HCT116 (cell line): ENCODE results near the gene FSTL4. TPM values are rescaled to one million over a fixed set of nuclear protein-coding genes. Genes with fewer than 3 reads are reported as not detected.

Experiments
- ATAC-seq: fragments of 200-7000 bp; cut with Tn5 transposase; 2 replicates; pipeline ENCODE4 v1.9.1; 2020; ENCODE audit warnings: mild to moderate bottlenecking, moderate library complexity
- BruUV-seq: library from RNA; stranded (reverse); fragments of 400-500 nt; replicated peaks from 2 replicates; lab custom pipeline; 2021; lab: Mats Ljungman, UMichigan
- CTCF ChIA-PET: fragments of 300-600 bp; sonication (Branson Sonifier 250); formaldehyde crosslinking; loops from one replicate; lab custom pipeline; 2021; ENCODE audit warnings: antibody characterized with exemption; lab: Charles Lee
- POLR2A ChIA-PET: fragments of 300-600, 350-600 bp; sonication (Branson Sonifier 250); formaldehyde crosslinking; loops from one replicate; lab custom pipeline; 2021; ENCODE audit warnings: antibody characterized with exemption; lab: Charles Lee
- RAD21 ChIA-PET, 2 experiments: fragments of 300-600 bp; sonication (Branson Sonifier 250); formaldehyde crosslinking; loops; one replicate each; lab custom pipeline; 2023; ENCODE audit warnings: low total read pairs in 2 of 2; ENCODE audit not compliant: uncharacterized antibody in 2 of 2, unreplicated experiment in 2 of 2, low non-redundant PET in 1 of 2; lab: Charles Lee
- DNase-seq: peaks from one replicate; pipeline ENCODE4 v3.0.0-alpha.2; 2010; ENCODE audit warnings: low read depth, low spot score
- H2AFZ ChIP-seq: fragments of 200-600 bp; shearing (Covaris generic), sonication (generic); 2 replicates; pipeline ENCODE4 v1.6.1; 2017; ENCODE audit warnings: low read depth, mixed run types, mixed read lengths, antibody characterized with exemption, low read length; ENCODE audit not compliant: poor library complexity, severe bottlenecking
- H3K27ac ChIP-seq: 2 replicates; pipeline ENCODE4 v1.5.1; 2012; ENCODE audit warnings: low read depth, low read length
- H3K27me3 ChIP-seq: fragments of 200-600 bp; sonication (generic); 2 replicates; pipeline ENCODE4 v1.6.1; 2016; ENCODE audit warnings: mixed run types, low read length, mixed read lengths; ENCODE audit not compliant: insufficient read depth
- H3K36me3 ChIP-seq, 2 experiments: fragments of 200-500 bp in 1 of 2; fragments of 200-600 bp in 1 of 2; sonication (Bioruptor generic) in 1 of 2; sonication (generic) in 1 of 2; 2 replicates each; pipeline versions ENCODE4 v1.5.1 to v1.6.1; 2014 to 2016; ENCODE audit warnings: low read length in 2 of 2, inconsistent platforms in 1 of 2, mixed read lengths in 1 of 2, mixed run types in 1 of 2; ENCODE audit not compliant: insufficient read depth in 2 of 2, control insufficient read depth in 1 of 2
- H3K4me1 ChIP-seq, 2 experiments: fragments of 200-600 bp in 1 of 2; sonication (generic) in 1 of 2; 2 replicates each; pipeline versions ENCODE4 v1.5.1 to v1.6.1; 2012 to 2017; ENCODE audit warnings: low read length in 2 of 2, inconsistent platforms in 1 of 2, mild to moderate bottlenecking in 1 of 2, mixed read lengths in 1 of 2, mixed run types in 1 of 2, moderate library complexity in 1 of 2; ENCODE audit not compliant: insufficient read depth in 2 of 2, control insufficient read depth in 1 of 2
- H3K4me2 ChIP-seq: fragments of 200-600 bp; sonication (generic); 2 replicates; pipeline ENCODE4 v1.6.1; 2017; ENCODE audit warnings: mixed run types, low read length, mixed read lengths
- H3K4me3 ChIP-seq, 2 experiments: fragments of 200-600 bp in 1 of 2; sonication (generic) in 1 of 2; replicated peaks in 1 of 2; 2 replicates each; pipeline ENCODE4 v1.5.1; 2011 to 2016; ENCODE audit warnings: low read length in 2 of 2, control low read depth in 1 of 2, low read depth in 1 of 2, mild to moderate bottlenecking in 1 of 2, mixed read lengths in 1 of 2, mixed run types in 1 of 2
- H3K79me2 ChIP-seq: fragments of 200-600 bp; sonication (generic); 2 replicates; pipeline ENCODE4 v1.6.1; 2017; ENCODE audit warnings: mild to moderate bottlenecking, mixed run types, low read length, moderate library complexity, mixed read lengths; ENCODE audit not compliant: insufficient read depth
- H3K9ac ChIP-seq: fragments of 200-600 bp; sonication (generic); 2 replicates; pipeline ENCODE4 v1.6.1; 2016; ENCODE audit warnings: low read length, mixed read lengths
- H3K9me2 ChIP-seq: fragments of 200-600 bp; sonication (generic), shearing (Covaris generic); 2 replicates; pipeline ENCODE4 v1.6.1; 2017; ENCODE audit warnings: mixed run types, mild to moderate bottlenecking, moderate library complexity; ENCODE audit not compliant: insufficient read depth
- H3K9me3 ChIP-seq, 2 experiments: fragments of 200-500 bp in 1 of 2; fragments of 200-600 bp in 1 of 2; sonication (Bioruptor generic) in 1 of 2; sonication (generic) in 1 of 2; 2 replicates each; pipeline ENCODE4 v1.6.1; 2014 to 2017; ENCODE audit warnings: low read length in 2 of 2, mixed read lengths in 2 of 2, inconsistent platforms in 1 of 2, low read depth in 1 of 2, mild to moderate bottlenecking in 1 of 2, mixed run types in 1 of 2, moderate library complexity in 1 of 2; ENCODE audit not compliant: control insufficient read depth in 1 of 2, insufficient read depth in 1 of 2
- H4K20me1 ChIP-seq: fragments of 200-600 bp; sonication (generic), shearing (Covaris generic); 2 replicates; pipeline ENCODE4 v1.6.1; 2017; ENCODE audit warnings: mixed run types, mild to moderate bottlenecking, moderate library complexity; ENCODE audit not compliant: insufficient read depth
- ATF3 ChIP-seq: IDR thresholded peaks from 2 replicates; pipeline ENCODE4 v1.6.1; 2012
- CBX3 ChIP-seq: IDR thresholded peaks from 2 replicates; pipeline ENCODE4 v1.6.1; 2012; ENCODE audit warnings: low read depth
- CEBPB ChIP-seq: IDR thresholded peaks from 2 replicates; pipeline ENCODE4 v1.6.1; 2012; ENCODE audit warnings: low read depth
- EGR1 ChIP-seq: IDR thresholded peaks from 2 replicates; pipeline ENCODE4 v1.6.1; 2012; ENCODE audit warnings: low read depth
- ELF1 ChIP-seq: IDR thresholded peaks from 2 replicates; pipeline ENCODE4 v1.6.1; 2012; ENCODE audit warnings: low read depth, borderline replicate concordance
- EZH2phosphoT487 ChIP-seq: fragments of 200-600 bp; IDR thresholded peaks from 2 replicates; pipeline ENCODE4 v1.6.1; 2018; ENCODE audit warnings: antibody characterized with exemption, borderline replicate concordance
- FOSL1 ChIP-seq: IDR thresholded peaks from 2 replicates; pipeline ENCODE4 v1.6.1; 2012; ENCODE audit warnings: low read depth
- MAX ChIP-seq: IDR thresholded peaks from 2 replicates; pipeline ENCODE4 v1.6.1; 2012
- POLR2A ChIP-seq: IDR thresholded peaks from 2 replicates; pipeline ENCODE4 v1.7.0; 2011; ENCODE audit warnings: borderline replicate concordance; ENCODE audit not compliant: insufficient read depth, insufficient read length; ENCODE audit errors: extremely low read depth
- POLR2AphosphoS5 ChIP-seq: IDR thresholded peaks from 2 replicates; pipeline ENCODE4 v1.6.1; 2011; ENCODE audit warnings: mild to moderate bottlenecking, low read depth, low read length, moderate library complexity
- RAD21 ChIP-seq: IDR thresholded peaks from 2 replicates; pipeline ENCODE4 v1.6.1; 2012; ENCODE audit warnings: low read depth, mild to moderate bottlenecking
- REST ChIP-seq: IDR thresholded peaks from 2 replicates; pipeline ENCODE4 v1.6.1; 2012; ENCODE audit warnings: low read depth
- SIN3A ChIP-seq: IDR thresholded peaks from 2 replicates; pipeline ENCODE4 v1.6.1; 2012; ENCODE audit warnings: low read depth
- SP1 ChIP-seq: IDR thresholded peaks from 2 replicates; pipeline ENCODE4 v1.6.1; 2012; ENCODE audit warnings: low read depth
- SRF ChIP-seq: IDR thresholded peaks from 2 replicates; pipeline ENCODE4 v1.6.1; 2012; ENCODE audit warnings: low read depth
- TCF7L2 ChIP-seq: IDR thresholded peaks from 2 replicates; pipeline ENCODE4 v1.7.0; 2011; ENCODE audit warnings: borderline replicate concordance, inconsistent platforms; ENCODE audit not compliant: insufficient read depth, insufficient read length; ENCODE audit errors: extremely low read depth
- YY1 ChIP-seq: IDR thresholded peaks from 2 replicates; pipeline ENCODE4 v1.6.1; 2011; ENCODE audit warnings: low read length, low read depth, moderate library complexity, mild to moderate bottlenecking; ENCODE audit not compliant: insufficient replicate concordance; ENCODE audit errors: extremely low read depth
- ZFX ChIP-seq: fragments of 450-650 bp; IDR thresholded peaks from 2 replicates; pipeline ENCODE4 v1.6.1; 2017
- ZNF274 ChIP-seq: fragments of 200-500 bp; sonication (Bioruptor generic); IDR thresholded peaks from 2 replicates; pipeline ENCODE4 v1.6.1; 2014; ENCODE audit warnings: mild to moderate bottlenecking, low read depth, low read length, inconsistent platforms
- intact Hi-C: fragments of 100-400 bp; cut with micrococcal nuclease; formaldehyde crosslinking; loops from 2 replicates; pipeline ENCODE4 v1.10.0; 2022
- total RNA-seq: library from RNA; stranded (reverse); gene quantifications from one replicate; pipeline ENCODE4 v1.2.1, GENCODE V29; 2021; ENCODE audit not compliant: unreplicated experiment

FSTL4 gene
- total RNA-seq, 1 experiment from 2014 or later, result 0.37 TPM

GRCh38 chr5:133276171-133276570 lies 336.2 kb downstream of the FSTL4 start (continued):
- TF ChIP-seq ATF3, result no peak
- no peak for TF ChIP-seq ZFX
- TF ChIP-seq TCF7L2, result no peak
- no peak for TF ChIP-seq RAD21
- TF ChIP-seq EZH2phosphoT487, result no peak
- no peak for TF ChIP-seq SRF

GRCh38 chr5:133275631-133276030 lies 336.7 kb downstream of the FSTL4 start:
- Histone ChIP-seq H3K9ac (no peak overlapping the region), H3K36me3 (no peaks in the 10 kb centered on the region), H3K4me1 (no peaks in the 10 kb centered on the region), H3K27ac (no peak overlapping the region), H3K9me2 (no peaks in the 10 kb centered on the region), H3K4me2 (no peak overlapping the region), H3K79me2 (no peaks in the 10 kb centered on the region), H2AFZ (no peak overlapping the region), H3K4me3 (no peak overlapping the region), H3K27me3 (no peaks in the 10 kb centered on the region), H4K20me1 (no peaks in the 10 kb centered on the region)
- ATAC-seq, result no peak
- no peak for DNase-seq
- intact Hi-C loops, result no loop called here
- no TSS peak for BruUV-seq
- RAD21 ChIA-PET, result no interaction called here
- no peak for TF ChIP-seq REST
- no peak for TF ChIP-seq EGR1
- no peak for TF ChIP-seq POLR2A
- no peak for TF ChIP-seq FOSL1
- TF ChIP-seq CEBPB, result no peak
- TF ChIP-seq ATF3, result no peak
- TF ChIP-seq SRF, result no peak
- TF ChIP-seq CBX3, result no peak
- no peak for TF ChIP-seq SP1
- TF ChIP-seq ZNF274, result no peak
- no peak for TF ChIP-seq TCF7L2
- TF ChIP-seq SIN3A, result no peak
- no peak for TF ChIP-seq MAX
- TF ChIP-seq POLR2AphosphoS5, result no peak
- TF ChIP-seq RAD21, result no peak
- no peak for TF ChIP-seq YY1
- no peak for TF ChIP-seq ZFX
- TF ChIP-seq ELF1, result no peak
- TF ChIP-seq, all 23 proteins: peak for 0
- ChIA-PET CTCF (no interaction called here), POLR2A (no interaction called here)
- no peaks in the 10 kb centered on the region for H3K9me3 ChIP-seq
